Glomerular endothelial cell (primary cell): Measurements from ENCODE around the gene ECI2. TPM values are rescaled to one million over a fixed set of nuclear protein-coding genes. Genes with fewer than 3 reads are reported as not detected.
A peak's percentile ranks its signal among the peaks of the same experiment; 100 is the strongest.

Experiments
- DNase-seq: peaks from one replicate; pipeline ENCODE4 v3.0.0-alpha.2; 2011; ENCODE audit warnings: low read depth, low spot score; ENCODE audit errors: extremely low read depth
- total RNA-seq: library from RNA; depleted of rRNA; stranded (reverse); fragments of >200 nt; gene quantifications from 2 replicates; pipeline ENCODE4 v1.2.3, GENCODE V29; 2015

ECI2 gene
- 71.3 and 92.2 TPM in 2 replicates for total RNA-seq

DNA sequence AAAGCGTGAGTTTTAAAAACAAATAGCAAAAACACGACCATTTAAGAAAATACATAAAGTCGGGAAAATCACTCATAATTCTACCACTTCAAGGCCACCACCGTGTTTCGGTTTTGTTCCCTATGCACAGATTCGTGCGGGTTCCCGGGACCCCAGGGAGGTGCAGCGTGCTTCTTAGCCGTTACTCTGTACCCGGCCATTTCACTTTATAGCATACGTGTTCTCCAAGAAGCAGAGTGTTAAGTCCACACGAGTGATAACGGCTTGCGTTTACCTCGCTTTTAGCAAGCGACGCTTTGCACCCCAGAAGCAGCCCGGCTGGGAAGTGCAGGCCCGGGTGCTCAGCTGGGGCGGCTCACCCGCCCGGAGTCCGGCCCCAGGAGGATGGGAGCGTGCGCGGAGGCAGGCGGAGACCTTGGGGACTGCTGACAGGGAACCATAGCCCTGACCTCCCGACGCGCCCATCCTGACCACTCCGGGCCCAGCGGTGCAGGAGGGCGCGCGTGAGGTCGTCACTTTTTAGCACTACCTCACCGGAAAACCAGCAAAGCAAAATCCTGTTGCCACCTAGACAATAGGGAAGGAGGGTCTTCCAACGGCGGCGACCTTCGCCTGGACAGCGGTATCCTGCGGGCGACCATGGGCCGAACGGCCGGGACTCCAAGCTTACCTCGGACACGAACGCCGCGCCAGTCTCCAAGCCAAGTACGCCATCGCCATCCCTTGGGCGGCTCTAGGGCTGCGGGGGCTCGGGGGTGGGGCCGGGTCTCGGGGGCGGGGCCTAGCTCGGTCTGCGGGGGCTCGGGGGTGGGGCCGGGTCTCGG is at the start of gene ECI2:
ECI2 (minus strand) TSS at position 735 of the 824 bp plus-strand sequence; CDS start at position 720, 15 bp downstream.
- no peak for DNase-seq

GRCh38 chr6:4180652-4181255 is 45.4 kb upstream of the ECI2 start:
- DNase-seq, result peak; percentile 22

DNA sequence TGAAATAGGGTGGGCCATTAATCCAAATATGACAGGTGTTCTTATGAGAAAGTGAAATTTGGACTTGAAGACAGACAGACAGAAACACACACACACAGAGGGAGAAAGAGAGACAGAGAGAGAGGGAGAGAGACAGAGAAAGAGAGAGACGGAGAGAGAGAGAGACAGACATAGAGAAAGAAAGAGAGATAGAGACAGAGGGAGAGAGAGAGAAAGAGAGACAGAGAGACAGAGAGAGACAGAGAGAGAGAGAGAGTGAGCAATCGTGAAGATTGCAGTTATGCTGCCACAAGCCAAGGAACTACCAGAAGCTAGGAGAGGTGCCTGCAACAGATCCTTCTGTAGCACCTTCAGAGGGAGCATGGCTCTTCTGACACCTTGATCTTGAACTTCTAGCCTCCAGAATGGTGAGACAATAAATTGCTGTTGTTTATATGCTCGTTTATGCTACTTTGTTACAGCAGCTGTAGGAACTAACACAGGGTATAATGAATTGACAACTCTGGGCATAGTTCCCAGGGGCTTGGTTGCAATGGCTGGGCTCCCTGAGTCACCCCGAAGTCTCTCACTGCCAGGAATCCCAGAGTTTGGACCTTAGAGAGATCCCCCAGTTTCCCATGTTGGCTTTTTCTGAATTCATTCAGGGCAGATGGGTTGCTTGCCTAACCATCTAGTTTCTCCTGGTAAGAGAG is 44.7 kb upstream of the ECI2 start:
- no peak for DNase-seq

DNA sequence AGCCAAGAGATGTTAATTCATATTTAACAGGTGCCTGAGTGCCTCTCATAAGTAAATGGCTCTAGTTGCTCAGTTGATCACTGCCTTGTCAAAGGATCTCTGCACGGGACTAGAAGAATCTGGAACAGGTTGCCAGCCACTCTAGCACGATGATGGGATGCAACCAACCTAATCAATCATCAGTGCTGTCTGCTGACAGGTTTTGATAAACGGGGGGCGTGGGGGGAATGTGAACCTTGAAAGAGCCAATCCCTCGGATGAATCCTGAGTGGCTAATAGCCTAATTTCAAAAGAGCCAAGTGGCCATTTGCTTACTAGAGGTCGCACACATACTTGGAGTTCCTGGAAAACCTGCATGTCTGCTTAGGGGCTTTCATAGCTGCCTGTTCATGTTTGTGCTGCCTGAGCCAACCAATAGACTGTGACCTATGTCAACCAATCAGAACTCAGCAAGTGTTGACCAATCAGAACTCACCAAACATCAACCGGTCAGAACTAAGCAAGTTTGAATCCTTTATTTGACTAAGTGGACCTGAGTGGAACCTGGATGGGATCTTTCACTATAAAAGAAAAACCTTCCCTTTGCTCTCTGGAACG is 43.5 kb upstream of the ECI2 start:
- no peak for DNase-seq

GRCh38 chr6:4176907-4177306 is 41.5 kb upstream of the ECI2 start:
- DNase-seq, result no peak

DNA sequence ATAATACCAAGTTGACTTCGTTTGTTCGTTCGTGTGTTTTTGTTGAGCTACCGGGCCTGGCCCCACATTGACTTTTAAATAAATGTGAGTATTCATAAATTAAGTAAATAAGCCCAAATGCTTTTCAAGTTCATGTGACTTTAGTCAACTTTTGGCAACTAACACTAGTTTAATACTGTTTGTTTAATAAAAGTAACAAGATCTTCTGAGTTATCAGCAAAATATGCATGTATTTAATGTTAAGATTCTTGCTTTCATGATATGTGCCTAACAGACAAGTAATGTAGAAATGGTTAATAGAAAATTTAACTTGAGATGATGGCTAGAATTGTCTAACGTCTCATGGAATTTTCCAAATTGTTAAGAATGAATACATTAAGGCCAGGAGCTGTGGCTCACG is 38.7 kb upstream of the ECI2 start:
- no peak for DNase-seq

GRCh38 chr6:4172368-4172767 is 37.0 kb upstream of the ECI2 start:
- no peak for DNase-seq

GRCh38 chr6:4170297-4170696 is 34.9 kb upstream of the ECI2 start:
- no peak for DNase-seq

DNA sequence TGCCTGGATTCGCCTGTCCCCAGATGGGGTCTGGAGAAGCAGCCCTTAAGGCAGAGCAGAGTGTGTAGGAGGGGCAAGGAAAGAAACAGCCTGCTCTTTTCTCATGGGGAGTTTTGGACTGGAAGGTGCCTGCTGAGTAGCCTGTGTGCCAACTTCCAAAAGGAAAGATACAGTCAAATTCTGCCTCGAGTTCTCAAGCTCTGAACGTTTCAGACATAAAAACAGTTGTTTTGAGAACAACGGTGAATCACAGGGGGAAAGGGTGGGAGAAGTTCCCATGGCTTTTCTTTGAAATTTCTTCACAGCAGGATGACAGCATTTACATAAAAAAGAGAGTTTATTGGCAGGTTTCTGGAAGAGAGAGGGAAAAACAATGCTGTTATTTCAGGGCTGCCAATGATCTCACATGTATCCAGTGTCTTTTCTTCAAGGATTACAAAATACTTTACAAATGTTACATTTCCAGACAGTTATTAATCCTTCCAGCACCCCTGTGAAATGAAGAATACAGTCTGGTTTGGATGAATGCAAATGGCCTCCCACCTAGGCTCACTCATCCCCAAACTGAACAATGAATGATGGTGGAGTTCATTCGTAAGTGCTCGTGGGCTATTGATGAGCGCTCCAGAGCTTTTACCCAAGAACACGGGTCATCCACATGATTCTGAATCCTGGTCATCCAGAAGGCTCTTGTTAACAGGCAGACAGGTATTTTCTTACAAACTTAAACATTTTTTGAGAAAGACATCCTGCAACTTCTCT is 33.8 kb upstream of the ECI2 start:
- DNase-seq, result no peak

DNA sequence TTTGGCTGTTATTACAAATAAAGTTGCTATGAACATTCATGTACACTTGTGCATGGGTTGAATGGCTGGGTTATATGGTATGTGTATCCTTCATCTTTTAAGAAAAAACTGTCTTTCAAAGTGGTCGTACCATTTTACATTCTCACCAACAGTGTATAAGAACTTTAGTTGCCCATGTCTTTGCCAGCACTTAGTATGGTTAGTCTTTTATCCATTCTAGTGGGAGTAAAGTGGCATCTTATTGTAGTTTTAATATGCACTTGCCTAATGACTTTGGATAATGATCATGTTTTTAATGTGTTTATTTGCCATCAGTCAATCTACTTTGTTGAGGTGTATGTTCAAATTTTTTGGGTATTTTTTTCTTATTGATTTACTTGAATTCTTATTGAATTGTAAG is 32.5 kb upstream of the ECI2 start:
- DNase-seq, result no peak

DNA sequence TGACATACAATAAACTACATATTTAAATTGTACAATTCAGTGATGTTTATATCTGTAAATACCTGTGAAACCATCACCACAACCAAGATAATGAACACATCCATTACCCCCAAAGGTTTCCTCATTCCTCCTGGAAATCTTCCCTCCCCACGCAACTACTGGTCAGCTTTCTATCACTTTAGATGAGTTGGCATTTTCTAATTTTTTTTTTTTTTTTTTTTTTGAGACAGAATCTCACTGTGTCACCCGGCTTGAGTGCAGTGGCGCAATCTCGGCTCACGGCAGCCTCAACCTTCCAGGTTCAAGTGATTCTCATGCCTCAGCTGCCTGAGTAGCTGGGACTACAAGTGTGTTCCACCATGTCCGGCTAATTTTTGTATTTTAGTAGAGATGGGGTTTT is 31.7 kb upstream of the ECI2 start:
- DNase-seq, result no peak

DNA sequence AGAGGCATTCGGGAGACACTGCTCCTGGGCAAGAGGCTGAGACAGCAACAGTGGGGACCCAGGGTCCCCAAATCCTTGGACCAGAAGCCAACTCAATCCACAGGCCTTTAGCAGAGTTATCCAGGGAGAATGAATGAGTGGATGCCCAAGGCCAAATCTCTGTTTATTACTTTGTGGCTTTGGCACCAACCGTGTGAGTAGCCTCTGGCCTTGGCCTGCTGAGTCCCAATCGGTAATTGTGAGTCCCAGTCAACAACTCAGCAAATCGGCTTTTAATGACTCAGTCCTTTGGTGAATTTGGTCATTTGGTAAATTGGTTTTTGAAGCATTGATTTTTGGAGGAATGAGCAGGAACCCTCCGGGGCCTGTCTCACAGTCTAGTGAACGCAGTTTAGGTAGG is 29.1 kb upstream of the ECI2 start:
- no peak for DNase-seq

- DNase-seq, result no peak
These were observed 28.7 kb upstream of the ECI2 start for GRCh38 chr6:4164117-4164442.

DNA sequence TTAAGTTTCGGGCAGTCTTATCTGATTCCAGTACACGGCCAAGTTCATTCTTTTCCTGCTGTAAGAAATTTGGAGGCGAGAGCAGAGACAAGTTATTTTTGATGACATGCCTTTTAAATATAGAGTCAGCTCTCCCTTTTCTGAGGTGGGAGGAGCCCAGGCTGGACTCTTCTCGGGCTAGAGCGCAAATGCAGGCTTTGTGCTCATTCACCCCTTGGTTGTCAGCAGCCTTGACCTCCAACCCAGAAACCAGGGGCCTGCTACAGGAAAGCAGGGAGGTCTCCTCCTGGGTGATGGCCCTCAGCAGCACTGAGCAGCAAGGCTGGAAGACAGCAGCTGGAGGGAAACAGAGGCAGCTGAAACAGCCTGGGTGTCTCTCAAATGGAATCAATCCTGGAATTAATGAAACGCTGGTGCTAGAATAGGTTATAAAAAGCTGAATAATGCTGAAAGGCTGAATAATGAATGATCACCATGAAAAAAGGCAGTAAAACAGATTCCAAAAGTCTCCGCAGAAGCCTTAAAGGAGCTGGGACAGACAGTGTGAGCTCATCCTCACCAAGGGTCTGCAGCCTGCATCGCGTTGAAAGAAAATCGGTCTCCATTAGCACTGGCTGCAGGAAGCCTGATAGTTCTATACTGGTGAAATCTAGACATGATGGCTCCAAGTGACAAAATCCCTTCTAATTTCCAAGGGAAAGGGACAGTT is 28.2 kb upstream of the ECI2 start:
- DNase-seq, result no peak

GRCh38 chr6:4162370-4162769 is 27.0 kb upstream of the ECI2 start:
- no peak for DNase-seq

DNA sequence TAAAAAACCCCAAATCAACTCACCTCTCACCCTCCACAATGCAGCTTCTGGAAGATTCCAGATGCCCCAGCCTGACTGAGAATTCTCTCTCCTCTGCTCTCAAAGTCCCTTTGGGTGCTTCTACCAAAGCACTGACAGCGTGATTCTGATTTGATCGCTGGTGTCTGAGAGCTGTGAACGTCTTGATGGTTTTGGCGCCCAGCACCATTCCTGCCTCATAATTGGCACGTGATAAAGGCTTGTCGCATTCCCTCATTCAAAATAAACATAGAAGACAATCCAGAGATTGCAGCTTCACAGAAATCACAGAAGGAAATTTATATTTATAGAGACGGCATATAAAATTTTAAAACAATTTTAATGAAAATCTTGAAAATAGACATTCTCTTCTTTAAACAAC is 24.1 kb upstream of the ECI2 start:
- DNase-seq, result no peak

DNA sequence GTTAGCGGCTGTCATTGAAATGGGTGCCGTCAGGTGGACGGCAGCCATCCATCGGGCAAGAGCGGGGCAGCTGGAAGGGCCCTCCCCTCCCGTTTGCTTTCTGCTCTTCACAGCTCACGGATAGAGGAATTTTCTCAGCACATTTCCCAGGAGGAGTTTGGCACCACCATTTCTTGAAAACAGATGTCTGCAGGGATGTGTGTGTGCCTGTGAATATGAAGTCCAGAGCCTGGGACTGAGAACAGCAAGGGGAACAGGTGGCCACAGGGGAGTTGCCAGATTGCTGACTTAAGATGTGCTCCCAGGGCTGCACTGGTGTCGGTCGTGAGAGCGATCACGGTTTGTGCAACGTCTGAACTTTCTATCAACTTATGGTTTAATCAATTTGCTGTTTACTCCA is 22.1 kb upstream of the ECI2 start:
- no peak for DNase-seq

- peak; percentile 66 for DNase-seq
These were observed 20.6 kb upstream of the ECI2 start for GRCh38 chr6:4155848-4156466.

GRCh38 chr6:4153514-4153985 is 18.2 kb upstream of the ECI2 start:
- no peak for DNase-seq

GRCh38 chr6:4145083-4145482 is 9.7 kb upstream of the ECI2 start:
- no peak for DNase-seq
